ENCODE results near the gene KCNK4.
"Not testable (repeated sequence)": the region's sequence is repeated elsewhere in the genome, so short reads cannot be mapped to it uniquely, and the experiment has no call there.

Gene KCNK4

DNA sequence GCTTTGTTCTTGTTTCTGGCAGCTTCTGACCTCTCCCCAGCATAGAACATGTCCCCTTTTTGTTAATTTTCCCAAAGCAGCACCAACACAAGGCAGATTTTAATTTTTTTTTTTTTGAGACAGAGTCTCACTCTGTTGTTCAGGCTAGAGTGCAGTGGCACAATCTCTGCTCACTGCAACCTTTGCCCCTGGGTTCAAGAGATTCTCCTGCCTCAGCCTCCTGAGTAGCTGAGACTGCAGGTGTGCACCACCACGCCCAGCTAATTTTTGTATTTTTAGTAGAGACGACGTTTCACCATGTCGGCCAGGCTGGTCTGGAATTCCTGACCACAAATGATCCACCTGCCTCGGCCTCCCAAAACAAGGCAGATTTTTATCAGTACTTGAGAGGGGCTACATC is 16.7 kb downstream of the KCNK4 start:
- DNase-seq (ENCODE audit: low spot score), result not testable (repeated sequence)

DNA sequence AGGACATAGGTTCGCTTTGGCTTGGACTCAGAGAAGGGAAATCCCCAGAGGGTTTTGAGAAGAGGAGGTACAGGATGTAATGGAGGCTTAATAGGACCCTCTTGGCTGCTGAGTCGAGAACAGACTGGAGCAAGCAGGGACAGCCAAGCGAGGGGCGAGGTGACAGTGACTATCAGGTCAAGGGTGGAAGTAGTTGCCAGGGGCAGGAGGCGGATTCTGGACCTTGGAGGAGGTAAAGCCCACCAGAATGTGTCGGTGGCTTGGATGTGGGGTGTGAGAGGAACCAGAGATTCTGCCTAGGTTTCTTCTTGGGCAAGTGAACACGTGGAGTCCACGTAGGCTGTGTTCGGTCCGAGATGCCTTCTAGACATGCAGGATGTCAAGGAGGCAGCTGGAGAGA is 21.8 kb downstream of the KCNK4 start:
- no peak for DNase-seq (ENCODE audit: low spot score)

DNA sequence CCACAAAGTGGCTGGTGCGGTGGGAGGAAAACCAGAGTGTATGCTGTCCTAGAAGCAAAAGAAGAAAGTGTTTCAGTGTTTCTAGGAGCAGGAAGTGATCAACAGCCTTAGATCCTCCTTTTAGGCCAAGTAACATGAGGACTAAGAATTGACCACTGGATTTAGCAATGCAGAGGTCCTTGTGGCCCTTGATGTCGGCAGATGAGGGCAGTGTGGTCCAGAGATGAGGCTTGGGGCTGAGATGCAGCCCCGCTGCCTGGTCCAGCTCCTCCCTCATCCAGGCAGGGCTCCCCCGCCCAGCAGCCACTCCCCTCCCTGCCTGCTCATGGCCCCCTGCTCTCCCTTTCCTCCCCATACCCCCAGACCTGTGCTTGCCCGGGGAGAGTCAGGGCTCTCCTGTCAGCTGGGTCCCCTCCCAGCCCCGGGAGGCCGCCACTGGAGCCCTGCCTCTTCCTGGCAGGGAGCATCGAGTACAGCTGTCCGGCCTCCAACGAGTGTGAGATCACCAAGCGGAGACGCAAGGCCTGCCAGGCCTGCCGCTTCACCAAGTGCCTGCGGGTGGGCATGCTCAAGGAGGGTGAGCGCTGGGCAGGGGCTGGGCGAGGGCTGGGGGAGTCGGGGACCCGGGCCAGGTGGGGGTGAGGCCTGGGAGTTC is 22.5 kb downstream of the KCNK4 start:
- no peak for DNase-seq (ENCODE audit: low spot score)

DNA sequence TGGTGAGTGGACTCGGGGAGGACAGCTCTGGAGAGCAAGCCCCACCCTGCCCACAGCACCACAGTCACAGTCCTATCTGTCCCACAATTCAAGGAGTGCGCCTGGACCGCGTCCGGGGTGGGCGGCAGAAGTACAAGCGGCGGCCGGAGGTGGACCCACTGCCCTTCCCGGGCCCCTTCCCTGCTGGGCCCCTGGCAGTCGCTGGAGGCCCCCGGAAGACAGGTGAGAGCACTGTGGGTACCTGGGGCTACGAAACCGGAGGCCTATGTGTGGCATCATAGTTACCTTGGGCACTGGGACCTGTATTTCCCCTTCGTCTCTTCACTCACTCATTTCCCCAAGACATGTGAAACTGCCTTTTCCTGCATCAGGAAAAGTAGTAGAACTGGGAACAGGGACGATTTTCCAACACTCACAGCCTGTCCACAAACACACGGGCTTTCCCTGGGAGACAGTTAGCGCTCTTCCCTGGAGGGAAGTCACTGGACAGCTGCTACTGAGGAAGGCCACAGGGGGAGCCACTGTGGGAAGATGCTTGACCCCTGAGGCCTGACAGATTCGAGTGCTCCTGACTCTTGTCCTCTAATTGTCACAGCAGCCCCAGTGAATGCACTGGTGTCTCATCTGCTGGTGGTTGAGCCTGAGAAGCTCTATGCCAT is 23.2 kb downstream of the KCNK4 start:
- no peak for DNase-seq (ENCODE audit: low spot score)

DNA sequence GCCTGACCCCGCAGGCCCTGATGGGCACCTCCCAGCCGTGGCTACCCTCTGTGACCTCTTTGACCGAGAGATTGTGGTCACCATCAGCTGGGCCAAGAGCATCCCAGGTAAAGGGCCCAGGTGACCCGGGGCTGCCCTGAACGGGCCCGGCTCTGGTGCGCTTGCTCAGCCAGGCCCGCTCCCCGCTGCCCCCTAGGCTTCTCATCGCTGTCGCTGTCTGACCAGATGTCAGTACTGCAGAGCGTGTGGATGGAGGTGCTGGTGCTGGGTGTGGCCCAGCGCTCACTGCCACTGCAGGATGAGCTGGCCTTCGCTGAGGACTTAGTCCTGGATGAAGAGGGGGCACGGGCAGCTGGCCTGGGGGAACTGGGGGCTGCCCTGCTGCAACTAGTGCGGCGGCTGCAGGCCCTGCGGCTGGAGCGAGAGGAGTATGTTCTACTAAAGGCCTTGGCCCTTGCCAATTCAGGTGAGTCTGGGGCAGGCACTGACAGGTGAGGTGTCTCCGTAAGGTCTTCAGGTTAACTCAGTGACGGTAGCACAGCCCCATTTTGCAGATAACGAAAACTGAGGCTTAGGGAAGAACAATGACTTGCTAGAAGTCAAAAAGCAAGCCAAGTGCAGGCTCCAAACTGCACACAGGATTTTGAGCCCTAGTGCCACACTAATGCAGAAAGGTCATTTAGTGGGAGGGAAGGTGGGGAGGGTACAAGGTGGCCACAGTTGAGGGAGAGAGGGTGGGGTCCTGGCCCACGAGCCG is 23.9 kb downstream of the KCNK4 start:
- no peak for DNase-seq (ENCODE audit: low spot score)

DNA sequence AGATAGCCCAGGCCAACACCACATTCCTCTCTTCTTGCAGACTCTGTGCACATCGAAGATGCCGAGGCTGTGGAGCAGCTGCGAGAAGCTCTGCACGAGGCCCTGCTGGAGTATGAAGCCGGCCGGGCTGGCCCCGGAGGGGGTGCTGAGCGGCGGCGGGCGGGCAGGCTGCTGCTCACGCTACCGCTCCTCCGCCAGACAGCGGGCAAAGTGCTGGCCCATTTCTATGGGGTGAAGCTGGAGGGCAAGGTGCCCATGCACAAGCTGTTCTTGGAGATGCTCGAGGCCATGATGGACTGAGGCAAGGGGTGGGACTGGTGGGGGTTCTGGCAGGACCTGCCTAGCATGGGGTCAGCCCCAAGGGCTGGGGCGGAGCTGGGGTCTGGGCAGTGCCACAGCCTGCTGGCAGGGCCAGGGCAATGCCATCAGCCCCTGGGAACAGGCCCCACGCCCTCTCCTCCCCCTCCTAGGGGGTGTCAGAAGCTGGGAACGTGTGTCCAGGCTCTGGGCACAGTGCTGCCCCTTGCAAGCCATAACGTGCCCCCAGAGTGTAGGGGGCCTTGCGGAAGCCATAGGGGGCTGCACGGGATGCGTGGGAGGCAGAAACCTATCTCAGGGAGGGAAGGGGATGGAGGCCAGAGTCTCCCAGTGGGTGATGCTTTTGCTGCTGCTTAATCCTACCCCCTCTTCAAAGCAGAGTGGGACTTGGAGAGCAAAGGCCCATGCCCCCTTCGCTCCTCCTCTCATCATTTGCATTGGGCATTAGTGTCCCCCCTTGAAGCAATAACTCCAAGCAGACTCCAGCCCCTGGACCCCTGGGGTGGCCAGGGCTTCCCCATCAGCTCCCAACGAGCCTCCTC is 24.8 kb downstream of the KCNK4 start:
- not testable (repeated sequence) for DNase-seq (ENCODE audit: low spot score)

DNA sequence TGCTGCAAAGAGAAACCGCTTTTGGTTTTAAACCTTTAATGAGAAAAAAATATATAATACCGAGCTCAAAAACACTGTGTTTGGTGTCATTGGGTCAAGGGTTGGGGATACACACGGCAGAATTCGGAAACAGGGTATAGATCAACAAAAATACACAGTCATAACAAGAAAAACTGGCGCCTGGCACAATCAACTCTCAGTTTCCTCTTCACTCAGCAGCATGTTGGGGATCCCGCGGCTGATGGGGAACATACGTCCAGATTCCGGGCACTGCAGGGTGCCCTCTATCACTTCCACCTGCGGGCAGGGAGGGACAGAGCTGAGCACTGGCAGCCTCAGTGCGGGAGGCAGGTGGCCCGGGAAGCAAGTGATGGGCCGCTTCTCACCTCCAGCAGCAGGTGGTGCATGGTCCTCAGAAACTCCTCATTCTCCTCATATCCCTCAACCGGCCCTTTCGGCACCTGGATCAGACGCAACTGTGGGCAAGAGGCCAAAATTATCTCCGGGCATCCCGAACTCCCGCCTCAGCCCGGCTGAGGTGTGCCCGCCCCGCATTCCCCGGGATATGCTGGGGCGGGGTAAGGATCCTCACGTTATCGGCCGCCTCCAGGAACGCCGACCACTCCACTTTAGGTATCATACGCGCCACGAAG is 25.7 kb downstream of the KCNK4 start:
- DNase-seq (ENCODE audit: low spot score), result peak; percentile 22

DNA sequence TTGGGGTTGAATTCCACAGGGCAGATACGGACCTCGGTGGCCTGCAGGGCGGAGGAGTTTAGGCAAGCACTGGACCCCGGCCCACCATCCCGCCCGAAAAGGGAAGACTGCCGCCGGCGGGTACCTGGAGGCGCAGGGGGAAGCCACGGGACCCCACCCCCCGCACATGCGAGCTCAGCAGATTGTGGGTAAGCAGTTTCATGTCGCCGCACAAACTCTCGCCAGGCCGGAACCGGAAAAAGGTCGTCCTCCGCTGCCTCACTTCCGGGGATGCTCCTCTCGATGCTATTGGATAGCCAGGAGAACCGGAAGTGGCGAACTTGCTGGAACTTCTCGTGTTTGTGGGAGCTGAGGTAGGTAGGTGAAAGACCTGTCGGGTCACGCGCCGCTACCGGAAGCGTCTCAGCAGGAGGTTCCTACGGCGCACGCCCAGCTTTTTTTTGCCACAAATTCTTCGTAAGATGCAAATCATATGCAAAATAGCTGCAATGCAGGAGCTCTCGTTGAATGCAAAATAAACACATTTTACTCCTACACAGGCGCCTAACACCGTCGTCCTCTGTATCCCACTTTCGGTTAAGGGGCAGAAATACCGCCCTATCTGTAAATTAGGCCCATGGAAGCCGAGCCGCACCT is 26.3 kb downstream of the KCNK4 start, which contains the start of gene TRMT112:
TSS of gene TRMT112 (minus strand) at position 235 of the 636 bp plus-strand sequence. CDS start at position 202, 33 bp downstream.
- DNase-seq (ENCODE audit: low spot score), result peak; percentile 99

DNA sequence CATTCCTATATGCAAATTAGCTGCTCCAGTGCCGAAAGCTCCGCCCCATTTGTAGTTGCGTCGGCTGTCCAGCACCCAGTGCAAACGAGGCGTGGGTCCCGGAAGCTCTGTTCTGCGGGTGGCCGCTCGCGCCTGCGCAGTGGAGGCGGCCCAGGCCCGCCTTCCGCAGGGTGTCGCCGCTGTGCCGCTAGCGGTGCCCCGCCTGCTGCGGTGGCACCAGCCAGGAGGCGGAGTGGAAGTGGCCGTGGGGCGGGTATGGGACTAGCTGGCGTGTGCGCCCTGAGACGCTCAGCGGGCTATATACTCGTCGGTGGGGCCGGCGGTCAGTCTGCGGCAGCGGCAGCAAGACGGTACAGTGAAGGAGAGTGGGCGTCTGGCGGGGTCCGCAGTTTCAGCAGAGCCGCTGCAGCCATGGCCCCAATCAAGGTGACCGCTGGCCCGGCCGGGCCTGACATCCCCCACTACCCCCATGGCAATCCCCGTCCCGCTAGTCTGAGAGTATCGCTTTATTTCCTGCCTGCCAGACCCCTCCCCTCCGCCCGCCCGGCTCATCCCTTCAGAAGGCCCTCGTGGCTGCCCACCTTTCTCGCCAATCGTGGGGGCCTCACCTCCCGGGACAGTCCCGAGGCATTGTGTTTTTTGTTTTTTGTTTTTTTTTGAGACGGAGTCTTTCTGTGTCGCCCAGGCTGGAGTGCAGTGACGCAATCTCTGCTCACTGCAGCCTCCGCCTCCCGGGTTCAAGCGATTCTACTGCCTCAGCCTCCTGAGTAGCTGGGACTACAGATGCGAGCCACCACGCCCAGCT is 27.1 kb downstream of the KCNK4 start, which contains the start of gene PRDX5:
TSS of gene PRDX5 (plus strand) at position 161 of the 805 bp plus-strand sequence. CDS start at position 256, 95 bp downstream.
- DNase-seq (ENCODE audit: low spot score), result peak; percentile 97

DNA sequence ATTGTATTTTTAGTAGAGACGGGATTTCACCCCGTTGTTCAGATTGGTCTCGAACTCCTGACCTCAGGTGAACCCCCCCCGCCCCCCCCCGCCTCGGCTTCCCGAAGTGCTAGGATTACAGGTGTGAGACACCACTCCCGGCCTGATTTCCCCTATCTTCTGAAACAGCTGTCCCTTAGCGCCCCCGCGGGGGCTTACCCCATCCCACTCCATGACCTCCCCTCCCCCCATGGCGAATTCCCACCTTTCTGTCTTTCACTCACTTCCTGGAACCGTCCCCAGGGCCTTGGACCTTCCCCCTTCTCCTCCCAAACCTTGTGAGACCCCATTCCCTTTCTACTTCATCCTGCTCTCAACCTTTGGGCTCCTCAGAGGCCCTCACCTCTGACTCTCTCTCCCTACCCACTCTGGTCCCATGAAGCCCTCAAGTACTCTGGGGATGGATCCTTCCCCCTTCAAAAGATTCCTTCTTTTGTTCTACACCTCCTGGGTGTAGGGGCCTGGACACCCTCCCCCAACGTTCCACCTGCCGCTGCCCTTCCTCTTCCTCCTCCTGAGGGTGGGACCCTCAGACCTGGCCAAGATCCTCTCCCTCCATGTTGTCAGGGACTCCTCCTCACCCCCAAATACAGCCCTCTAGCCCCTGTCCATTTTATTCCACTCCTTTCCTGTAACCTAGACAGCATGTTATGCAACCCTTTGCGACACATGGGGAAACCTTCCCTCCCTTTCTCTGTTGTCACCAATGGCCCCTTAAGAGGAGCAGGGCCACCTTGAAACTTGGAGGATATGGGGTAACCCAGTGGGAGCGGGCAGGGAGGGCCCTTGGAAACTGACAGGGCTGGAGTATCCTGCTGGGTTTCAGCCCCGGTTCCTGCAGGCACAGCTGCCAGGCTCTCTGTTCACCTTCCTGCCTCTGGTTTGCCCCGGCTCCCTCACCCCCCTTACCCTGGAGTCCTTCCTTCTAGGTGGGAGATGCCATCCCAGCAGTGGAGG is 28.0 kb downstream of the KCNK4 start:
- DNase-seq (ENCODE audit: low spot score), result no peak

DNA sequence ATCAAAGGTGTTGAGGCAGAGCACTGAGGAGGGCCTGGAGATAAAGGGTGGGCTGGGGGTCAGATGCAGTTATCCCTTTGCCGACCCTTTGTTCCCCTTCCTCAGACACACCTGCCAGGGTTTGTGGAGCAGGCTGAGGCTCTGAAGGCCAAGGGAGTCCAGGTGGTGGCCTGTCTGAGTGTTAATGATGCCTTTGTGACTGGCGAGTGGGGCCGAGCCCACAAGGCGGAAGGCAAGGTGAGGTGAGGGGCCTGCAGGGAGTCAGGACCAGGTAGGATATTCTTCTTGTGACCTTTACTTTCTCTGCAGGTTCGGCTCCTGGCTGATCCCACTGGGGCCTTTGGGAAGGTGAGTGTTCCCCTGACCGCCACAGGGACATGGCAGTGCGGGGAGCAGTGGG is 29.5 kb downstream of the KCNK4 start:
- DNase-seq (ENCODE audit: low spot score), result no peak

DNA sequence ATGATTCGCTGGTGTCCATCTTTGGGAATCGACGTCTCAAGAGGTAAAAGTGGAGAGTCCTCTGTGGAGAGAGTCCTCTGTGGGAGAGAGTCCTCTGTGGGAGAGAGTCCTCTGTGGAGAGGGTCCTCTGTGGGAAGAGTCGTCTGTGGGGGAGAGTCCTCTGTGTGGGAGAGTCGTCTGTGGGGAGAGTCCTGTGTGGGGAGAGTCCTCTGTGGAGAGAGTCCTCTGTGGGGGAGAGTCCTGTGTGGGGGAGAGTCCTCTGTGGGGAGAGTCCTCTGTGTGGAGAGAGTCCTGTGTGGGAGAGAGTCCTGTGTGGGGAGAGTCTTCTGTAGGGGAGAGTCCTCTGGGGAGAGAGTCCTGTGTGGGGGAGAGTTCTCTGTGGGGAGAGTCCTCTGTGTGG is 29.9 kb downstream of the KCNK4 start:
- DNase-seq (ENCODE audit: low spot score), result no peak

DNA sequence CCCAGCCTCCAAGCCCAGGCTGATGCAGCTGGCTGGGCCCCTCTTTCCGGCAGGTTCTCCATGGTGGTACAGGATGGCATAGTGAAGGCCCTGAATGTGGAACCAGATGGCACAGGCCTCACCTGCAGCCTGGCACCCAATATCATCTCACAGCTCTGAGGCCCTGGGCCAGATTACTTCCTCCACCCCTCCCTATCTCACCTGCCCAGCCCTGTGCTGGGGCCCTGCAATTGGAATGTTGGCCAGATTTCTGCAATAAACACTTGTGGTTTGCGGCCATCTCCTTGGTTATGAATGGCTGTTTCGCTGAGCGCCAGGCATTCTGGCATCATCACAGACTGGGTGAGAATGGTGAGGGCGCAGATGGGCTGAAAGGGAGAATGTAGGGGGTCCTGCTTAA is 30.4 kb downstream of the KCNK4 start:
- DNase-seq (ENCODE audit: low spot score), result no peak

DNA sequence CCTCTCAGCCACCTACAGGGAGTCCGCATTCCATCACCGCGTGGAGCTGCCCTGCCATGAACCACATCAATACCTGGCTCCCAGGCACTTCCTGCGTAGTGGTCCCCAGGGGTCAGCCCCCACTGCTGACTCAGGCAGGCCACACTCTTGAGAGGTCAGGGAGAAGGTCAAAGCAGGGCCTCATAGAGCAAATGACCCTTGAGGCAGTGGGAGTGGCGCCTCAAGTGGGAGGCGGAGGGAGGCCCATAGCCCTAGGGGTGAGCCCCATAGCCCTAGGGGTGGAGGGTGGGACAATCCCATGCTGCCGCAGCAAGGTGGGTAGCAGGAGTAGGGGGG is 31.8 kb downstream of the KCNK4 start:
- no peak for DNase-seq (ENCODE audit: low spot score)

DNA sequence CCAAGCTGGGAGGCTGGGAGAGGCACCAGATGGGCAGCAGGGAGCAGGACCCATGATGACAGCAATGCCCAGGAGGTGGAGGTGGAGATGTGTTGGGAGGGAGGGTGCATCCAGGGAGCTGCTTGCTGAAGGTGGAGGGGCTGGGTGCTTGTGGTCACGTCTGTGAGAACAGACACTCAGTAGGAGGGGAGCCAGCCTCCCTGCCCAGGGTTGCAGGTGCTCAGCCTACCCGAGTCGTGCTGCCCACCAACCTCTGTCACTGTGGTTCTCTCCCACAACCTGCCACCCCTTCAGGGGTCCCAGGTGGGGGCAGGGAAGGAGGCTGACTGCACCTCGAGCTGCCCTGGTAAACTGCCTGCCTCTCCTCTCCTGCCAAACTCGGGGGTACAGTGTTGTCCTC is 32.3 kb downstream of the KCNK4 start:
- no peak for DNase-seq (ENCODE audit: low spot score)

DNA sequence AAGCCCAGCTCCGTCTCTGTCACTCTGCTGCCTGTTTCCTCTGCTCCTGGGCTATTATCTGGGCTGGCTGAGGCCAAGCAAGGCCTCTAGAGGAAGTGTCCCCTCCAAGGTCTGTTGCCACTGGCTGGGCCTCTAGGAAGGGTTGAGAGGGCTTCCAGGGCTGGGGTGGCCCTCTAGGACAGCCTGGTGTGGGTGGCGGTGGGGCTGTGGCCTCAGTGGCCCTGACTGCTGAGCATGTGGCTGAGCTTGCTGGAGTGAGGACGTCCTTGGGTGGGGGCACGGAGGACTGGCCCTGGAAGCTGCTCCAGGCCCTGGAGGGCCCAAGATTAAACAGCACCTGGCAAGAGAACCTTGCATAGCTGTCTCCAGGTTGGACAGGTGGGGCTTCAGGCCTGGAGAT is 32.9 kb downstream of the KCNK4 start:
- DNase-seq (ENCODE audit: low spot score), result not testable (repeated sequence)

DNA sequence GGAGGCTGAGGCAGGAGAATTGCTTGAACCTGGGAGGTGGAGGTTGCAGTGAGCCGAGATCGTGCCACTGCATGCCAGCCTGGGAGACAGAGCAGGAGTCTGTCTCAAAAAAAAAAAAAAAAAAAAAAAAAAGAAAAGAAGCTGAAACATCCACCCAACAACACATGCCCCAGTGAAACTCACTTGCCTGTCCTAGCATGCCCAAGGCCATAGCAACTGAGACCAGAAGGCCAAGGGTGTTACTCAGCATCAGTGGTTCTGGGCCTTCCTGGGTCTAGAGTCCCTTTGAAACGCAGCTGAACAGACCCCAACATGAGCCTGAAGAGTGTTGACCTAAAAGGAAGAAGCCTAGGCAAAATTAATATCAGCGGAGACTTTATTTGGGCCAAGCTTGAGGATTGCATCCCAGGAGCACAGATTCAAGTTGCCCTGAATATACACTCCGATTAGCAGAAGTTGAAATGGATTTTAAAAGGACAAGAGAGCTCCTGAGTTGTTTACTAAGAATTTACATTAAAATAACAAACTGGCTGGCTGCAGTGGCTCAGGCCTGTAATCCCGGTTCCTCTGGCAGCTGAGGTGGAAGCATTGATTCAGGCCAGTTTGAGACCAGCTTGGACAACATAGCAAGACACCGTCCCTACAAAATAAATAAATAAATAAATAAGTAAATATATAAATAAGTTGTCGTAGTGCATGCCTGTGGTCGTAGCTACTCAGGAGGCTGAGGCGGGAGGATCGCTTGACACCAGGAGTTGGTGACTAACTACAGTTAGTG is 33.8 kb downstream of the KCNK4 start:
- no peak for DNase-seq (ENCODE audit: low spot score)

DNA sequence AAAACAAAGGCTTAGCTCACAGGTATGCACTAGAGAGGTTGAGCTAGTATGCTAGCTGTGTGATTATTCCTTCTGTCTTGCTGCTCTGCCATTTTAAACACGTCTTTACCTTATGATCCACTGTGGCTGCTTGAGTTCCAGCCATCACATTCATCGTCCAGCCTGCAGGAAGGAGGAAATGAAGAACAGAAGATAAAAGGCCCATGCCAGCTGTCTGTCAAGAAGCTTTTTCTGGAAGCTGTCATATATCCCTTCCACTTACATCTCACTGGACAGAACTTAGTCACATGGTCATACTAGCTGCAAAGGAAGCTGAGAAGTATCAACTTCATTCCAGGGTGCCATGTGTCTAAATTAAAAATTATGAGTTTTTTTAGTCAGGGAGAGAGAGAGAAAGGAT is 36.3 kb downstream of the KCNK4 start:
- no peak for DNase-seq (ENCODE audit: low spot score)

Data from CD4-positive, alpha-beta T cell treated with Interleukin-6 at 100 ng/mL for 8 hours (primary cell).